NCI-H1048 (cell line): ENCODE data around the gene RASGRP1.
"Not testable (repeated sequence)": the region's sequence is repeated elsewhere in the genome, so short reads cannot be mapped to it uniquely, and the experiment has no call there.

ENCODE experiments used
- DNase-seq: peaks from one replicate; lab custom pipeline; 2025; lab: John Stamatoyannopoulos, UW

The RASGRP1 gene

GRCh38 chr15:38564557-38565286 is at the start of gene RASGRP1:
RASGRP1 (minus strand) TSS chr15:38564814; CDS start chr15:38564628, 186 bp downstream.
- no peak for DNase-seq

- DNase-seq = no peak
Observed at GRCh38 chr15:38613085-38613484, 48.5 kb upstream of the RASGRP1 start.

- no peak for DNase-seq
Observed at GRCh38 chr15:38612159-38612863, 47.7 kb upstream of the RASGRP1 start.

GRCh38 chr15:38611228-38611627 is 46.6 kb upstream of the RASGRP1 start:
- DNase-seq = no peak

- DNase-seq = no peak
Observed at GRCh38 chr15:38610748-38611147, 46.1 kb upstream of the RASGRP1 start.

GRCh38 chr15:38609097-38609738 is 44.6 kb upstream of the RASGRP1 start:
- no peak for DNase-seq

GRCh38 chr15:38608682-38609081 is 44.1 kb upstream of the RASGRP1 start:
- no peak for DNase-seq

- DNase-seq = no peak
Observed at GRCh38 chr15:38605744-38606143, 41.1 kb upstream of the RASGRP1 start.

- no peak for DNase-seq
Observed at GRCh38 chr15:38603672-38604071, 39.1 kb upstream of the RASGRP1 start.

GRCh38 chr15:38602910-38603670 is 38.5 kb upstream of the RASGRP1 start:
- no peak for DNase-seq

- no peak for DNase-seq
Observed at GRCh38 chr15:38600236-38600635, 35.6 kb upstream of the RASGRP1 start.

GRCh38 chr15:38598749-38599148 is 34.1 kb upstream of the RASGRP1 start:
- no peak for DNase-seq

GRCh38 chr15:38597219-38597800 is 32.7 kb upstream of the RASGRP1 start:
- no peak for DNase-seq

GRCh38 chr15:38593524-38593923 is 28.9 kb upstream of the RASGRP1 start:
- DNase-seq = no peak

GRCh38 chr15:38589502-38589901 is 24.9 kb upstream of the RASGRP1 start:
- no peak for DNase-seq

GRCh38 chr15:38588672-38589071 is 24.1 kb upstream of the RASGRP1 start:
- DNase-seq = no peak

GRCh38 chr15:38587214-38587613 is 22.6 kb upstream of the RASGRP1 start:
- no peak for DNase-seq

- DNase-seq = not testable (repeated sequence)
Observed at GRCh38 chr15:38586005-38586404, 21.4 kb upstream of the RASGRP1 start.

- no peak for DNase-seq
Observed at GRCh38 chr15:38578626-38579025, 14.0 kb upstream of the RASGRP1 start.

GRCh38 chr15:38577424-38577987 is 12.9 kb upstream of the RASGRP1 start:
- DNase-seq = no peak

- no peak for DNase-seq
Observed at GRCh38 chr15:38576837-38577236, 12.2 kb upstream of the RASGRP1 start.

GRCh38 chr15:38576261-38576660 is 11.6 kb upstream of the RASGRP1 start:
- no peak for DNase-seq
